Right ventricle myocardium superior (tissue), 1 donor: ENCODE measurements around the gene HOXA9. TPM values are rescaled to one million over a fixed set of nuclear protein-coding genes. Genes with fewer than 3 reads are reported as not detected.

ENCODE experiments used
- ATAC-seq: fragments of 200-7000 bp; cut with Tn5 transposase; one replicate; pipeline ENCODE4 v1.9.1; 2020; ENCODE audit warnings: mild to moderate bottlenecking; ENCODE audit not compliant: poor library complexity
- DNase-seq: peaks from one replicate; pipeline ENCODE4 v3.0.0-alpha.2; 2020
- intact Hi-C: fragments of 100-400 bp; cut with DNase I; formaldehyde crosslinking; loops from one replicate; pipeline ENCODE4 v1.11.2; 2022
- total RNA-seq: library from RNA; stranded (reverse); fragmentation: NEBNext Ultra II Directional; extraction: Animal tissue kit (Norgen Biotek cat#: 25700); gene quantifications from one replicate; pipeline ENCODE4 v1.2.1, GENCODE V29; 2021
- donor health status: DM: no; HTN: yes; CAD: no; lungs with severe emphysema.

The HOXA9 gene
- total RNA-seq, 1 donor from 2014 or later: not detected

DNA sequence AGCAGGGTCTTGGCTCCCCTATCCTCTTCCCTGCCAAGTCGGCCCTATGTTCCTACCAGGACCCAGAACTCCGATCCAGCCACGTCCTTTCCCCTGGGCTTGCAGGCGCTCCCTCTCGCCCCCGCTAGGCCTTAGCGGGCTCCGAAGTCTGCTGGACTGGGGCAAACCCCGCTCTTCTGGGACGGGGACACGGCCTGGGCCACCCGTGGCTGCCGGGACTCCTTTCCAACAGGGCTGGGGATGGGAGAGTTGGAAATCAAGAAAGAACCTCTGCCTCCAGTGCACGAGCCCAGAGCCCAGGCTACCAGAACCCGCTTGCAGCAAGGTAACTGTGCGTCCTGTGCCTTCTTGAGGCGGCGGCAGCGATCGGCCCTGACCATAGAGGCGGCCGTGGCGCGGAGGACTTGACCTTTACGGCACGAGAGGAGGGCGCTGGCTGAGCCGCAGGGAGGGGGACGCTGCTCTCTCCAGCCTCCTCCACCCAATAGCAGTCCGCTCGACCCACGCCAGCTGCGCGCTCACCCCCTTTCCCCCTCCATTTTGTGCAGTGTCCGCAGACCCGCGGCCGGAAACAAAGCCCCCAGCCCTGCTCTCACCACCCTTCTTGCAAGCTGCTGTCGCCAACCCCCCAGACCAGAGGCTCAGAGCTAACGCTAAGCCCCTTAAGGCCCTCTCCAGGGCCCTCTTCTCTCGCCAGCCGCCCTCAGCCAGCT, 26.7 kb upstream of the HOXA9 start:
- intact Hi-C loops: loop anchor here (10.0 kb wide), 2 partner anchors 833 to 883 kb away; no protein-coding TSS in a partner anchor
- ATAC-seq (no peak), DNase-seq (no peak)

DNA sequence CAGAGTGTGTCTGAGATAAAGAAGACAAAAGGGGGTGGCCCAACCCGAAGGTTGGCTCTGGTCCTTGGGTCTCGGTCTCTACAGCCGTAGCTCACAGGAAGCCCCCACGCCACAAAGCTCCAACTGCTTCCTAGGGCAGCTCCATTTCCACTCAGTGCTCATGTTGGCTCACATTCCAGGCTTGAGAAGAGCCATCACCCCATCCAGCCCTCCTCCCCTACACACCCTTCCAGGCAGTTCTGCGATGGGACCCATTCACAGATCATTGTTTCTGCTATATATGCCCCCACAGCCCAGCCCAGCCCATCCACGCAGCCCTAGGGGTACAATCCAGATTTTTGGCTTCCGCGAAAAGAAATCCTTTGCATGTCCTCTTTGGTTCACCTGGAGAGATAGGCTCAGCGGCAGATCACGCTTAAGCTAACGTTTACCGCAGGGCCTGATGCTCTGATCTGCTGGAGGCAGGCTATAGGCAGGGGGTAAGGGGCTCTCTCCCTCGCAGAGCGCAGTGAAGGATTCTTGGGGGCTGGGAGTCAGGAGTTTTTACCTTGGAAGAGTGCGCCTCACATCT, 25.9 kb upstream of the HOXA9 start:
- DNase-seq: no peak
- intact Hi-C loops: loop anchor here (10.0 kb wide), 2 partner anchors 834 to 884 kb away; no protein-coding TSS in a partner anchor
- ATAC-seq: no peak

DNA sequence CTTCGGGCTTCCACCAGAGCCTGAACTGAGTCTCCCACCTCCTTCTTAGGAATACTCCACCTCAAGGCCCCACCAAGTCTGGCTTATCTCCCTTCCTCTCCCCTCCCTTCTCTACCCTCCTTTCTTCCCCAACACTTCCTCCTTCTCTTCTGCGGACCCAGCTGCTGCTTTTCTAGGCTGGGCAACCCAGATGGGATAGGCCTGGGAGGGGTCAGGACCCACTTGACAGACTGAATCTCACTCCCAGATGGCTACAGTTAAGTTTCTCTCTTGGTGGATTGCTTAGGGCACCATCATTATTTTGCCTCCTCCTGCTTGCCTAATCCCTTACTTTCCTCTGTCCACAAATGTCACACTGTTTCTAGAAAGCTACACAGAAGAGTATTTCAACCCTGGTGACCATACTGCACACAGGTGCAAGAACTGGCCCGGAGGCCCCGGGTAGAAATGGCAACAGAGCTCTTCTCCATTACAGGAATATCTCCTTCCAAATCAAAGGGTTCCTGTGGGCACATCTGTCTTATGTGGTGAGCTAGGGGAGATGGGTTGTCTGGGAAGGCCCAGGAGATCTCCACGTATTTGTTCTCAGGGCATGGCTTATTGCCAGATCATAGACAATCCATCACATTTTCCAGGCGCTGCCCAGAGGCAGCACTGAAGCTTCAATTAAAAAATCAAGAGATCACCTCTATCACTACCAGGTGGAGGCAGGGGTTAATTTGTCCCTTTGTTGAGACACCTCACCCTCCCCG, 24.8 kb upstream of the HOXA9 start:
- DNase-seq (no peak), ATAC-seq (no peak)
- intact Hi-C loops: loop anchor here (10.0 kb wide), 2 partner anchors 835 to 885 kb away; no protein-coding TSS in a partner anchor

DNA sequence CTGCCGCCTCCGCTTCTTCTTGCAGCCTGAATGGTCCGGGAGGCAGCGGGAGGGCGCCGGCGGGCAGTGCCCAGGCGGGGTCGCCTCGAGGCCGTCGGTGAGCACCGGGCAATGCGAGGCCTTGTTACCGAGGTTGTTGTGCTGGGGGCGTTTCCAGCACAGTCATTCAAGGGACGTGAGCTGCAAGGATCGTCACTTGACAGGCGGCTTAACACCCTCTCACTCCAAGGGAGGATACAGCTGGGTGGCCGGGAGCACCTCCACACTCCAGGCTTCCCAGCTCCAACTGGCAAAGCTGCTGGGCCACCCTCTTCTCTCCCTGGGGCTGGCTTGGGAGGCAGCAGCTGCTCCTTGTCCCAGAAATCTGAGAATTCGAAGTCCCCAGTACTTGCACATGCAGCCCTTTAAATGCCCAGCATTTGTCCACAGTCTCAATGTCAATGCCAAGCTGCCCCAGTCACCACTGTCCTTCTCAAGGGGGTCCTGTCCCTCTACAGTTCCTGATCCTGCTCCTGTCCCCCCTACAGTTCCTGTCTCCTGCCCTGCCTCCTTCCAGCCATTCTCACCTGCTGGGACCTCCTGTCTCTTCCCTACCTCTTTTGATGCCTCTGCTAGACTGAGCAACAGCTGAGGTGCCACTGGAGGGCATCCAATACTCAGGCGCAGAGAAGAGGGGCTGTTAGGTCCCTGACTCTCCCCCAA, 24.1 kb upstream of the HOXA9 start:
- ATAC-seq (no peak), DNase-seq (no peak)
- intact Hi-C loops: no loop called here

DNA sequence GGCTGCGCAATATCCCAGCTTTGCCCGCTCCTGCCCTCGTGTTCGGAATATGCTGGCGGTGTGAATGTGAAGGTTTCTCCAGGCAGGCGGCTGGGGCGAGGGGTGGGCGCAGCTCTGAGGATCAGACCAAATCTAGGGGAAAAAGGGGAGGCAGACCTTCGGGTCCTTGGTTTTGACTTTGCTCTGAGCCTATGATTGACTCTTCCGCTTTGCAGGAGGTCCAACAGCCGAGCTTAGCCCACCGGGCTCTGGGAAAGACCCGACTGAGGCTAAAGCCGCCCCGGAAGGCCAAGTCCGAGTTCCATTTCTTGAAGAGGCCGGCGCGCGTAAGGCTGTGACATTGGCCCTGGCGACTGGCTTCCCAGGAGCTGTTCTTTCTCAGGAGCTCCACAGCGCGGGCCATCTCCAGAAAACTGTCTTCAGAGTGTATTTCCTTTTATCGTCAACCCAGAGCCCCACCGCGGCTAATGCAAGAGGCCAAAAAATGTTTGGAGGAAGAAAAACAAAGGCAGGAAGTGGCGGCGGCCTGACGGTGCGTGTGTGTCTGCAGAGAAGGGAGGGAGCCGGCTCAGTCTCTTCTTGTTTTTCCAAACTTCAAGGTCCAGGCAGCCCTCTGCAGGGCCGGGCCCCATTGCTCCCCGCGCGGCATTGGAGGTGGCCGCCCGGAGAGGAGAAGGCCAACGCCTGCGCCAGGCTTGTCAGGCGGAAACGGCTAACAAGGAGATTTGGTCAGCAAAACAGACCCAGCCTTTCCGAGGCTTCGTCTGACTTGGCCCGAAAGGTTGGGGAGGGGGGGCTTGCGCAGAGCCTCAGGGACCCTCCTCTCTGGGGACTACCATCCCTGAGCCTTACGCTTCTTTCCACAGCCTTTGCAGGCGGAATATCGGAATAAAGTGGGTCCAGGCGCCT, 23.3 kb upstream of the HOXA9 start:
- no peak for ATAC-seq
- intact Hi-C loops: no loop called here
- DNase-seq: no peak

DNA sequence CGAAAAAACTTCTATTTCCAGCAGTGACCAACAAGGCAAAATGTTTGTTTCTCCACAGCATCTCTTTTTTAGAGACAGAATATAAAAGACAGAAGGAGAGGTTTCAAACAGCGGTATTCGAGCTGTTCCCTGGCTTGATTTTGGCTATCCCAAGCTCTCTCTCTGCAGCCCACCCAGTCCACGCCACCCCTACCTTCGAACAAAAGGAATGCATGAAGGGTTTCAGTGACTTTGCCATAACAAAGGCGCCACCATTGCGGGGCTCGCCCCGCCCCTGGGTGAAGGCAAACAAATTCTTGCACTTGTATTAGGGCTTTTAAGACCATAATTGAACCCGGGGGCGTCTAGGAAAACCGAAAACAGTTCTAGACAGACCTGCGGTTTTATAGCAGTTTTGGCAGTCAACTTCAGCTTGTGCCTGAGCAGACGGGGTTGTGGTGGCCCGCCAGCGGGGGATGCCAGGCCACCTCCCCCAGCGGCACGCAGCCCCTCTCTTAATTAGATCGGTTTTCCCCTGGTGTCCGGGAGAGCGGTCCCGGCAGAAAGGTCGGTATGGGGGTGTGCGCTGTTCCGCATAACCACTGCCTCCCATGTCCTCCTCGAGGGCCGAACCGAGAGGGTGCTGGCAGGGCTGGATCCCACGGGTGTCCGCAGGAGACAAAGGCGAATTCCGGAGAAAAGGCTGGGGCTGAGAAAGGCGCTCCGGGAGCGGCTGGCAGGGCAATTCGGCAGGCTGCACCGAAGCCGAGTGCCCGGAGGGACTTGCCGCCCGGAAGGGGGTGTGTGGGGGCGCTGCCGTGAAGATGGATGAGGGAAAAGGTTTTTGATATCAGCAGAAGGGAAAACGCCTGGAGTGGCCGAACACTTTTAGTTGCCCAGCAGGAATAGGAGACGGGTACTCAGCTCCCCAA, 22.4 kb upstream of the HOXA9 start:
- ATAC-seq: no peak
- no peak for DNase-seq
- intact Hi-C loops: no loop called here

DNA sequence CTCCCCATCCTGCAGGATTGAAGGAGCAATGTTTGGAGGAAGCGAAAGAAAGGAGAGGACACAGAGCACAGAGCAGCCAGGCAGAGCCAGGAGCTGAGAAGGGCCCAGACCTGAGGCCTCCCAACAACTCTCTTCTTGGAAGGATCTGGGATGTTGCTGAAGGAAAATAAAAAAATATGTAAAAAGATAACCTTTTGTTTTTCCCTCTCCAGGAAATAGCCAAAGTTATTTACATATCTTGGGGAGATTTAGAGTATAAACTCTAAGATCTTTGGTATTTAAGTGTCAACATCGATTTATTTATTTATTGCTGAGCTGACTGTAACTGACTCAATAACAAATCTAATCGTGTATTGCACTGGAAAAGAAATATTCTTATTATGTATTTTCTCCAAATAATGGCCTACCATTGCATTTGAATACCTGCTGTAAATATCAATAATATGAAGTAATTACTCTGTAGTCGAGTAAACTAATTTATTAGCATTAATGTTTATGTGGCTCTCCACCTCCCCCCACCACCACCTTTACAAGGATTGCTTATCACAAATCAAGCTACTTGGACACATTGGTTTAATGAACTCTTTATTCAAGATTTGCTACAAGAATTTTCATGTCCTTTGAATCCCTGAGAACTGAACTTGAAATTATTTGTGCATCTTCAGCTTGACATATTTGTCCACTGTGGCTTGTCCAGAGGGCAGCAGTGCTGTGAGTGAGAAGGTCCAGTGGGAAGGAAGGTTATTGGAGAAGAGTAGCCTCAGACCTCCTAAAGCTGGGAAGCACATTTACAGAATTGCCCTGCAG, 21.5 kb upstream of the HOXA9 start:
- DNase-seq (no peak), ATAC-seq (no peak)
- intact Hi-C loops: no loop called here

DNA sequence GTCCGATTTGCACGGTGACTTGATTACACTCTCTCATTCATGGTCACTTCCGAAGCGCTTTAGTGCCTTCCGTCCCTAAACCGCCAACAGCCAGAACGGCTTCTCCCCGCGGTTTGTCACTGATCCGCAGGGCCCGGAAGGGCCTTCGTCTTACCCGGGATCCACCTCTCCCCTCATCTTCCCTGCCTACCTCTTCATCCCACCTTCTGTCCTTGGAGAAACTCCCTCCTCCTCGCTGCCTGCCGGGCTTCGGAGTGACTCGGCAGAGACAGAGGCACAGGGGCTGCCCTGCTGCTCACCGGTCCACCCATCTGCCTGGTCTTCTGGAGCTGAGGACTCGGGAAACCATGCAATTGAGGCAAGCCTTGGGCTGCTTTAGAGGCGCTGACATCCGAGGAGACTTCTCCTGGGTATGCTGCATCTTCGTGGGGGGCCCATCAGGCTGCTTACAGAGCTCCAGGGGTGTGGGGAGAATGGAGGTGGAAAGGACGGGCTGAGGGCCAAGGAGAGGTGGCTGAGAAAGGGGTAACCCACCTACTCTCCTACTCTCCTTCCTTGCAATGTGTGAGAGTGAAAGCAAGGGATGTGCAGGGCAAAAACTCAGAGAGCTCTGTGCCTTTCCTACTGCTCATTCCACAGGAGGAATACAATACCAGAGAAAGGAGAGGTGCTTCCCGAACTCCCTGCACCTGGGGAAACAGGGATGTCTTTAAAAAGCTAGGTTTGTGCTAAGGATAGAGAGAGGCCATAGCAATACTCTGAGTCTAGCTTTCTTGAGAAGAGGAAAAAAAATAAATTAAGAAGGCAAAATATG, 20.7 kb upstream of the HOXA9 start:
- DNase-seq (no peak), ATAC-seq (no peak)
- intact Hi-C loops: no loop called here

DNA sequence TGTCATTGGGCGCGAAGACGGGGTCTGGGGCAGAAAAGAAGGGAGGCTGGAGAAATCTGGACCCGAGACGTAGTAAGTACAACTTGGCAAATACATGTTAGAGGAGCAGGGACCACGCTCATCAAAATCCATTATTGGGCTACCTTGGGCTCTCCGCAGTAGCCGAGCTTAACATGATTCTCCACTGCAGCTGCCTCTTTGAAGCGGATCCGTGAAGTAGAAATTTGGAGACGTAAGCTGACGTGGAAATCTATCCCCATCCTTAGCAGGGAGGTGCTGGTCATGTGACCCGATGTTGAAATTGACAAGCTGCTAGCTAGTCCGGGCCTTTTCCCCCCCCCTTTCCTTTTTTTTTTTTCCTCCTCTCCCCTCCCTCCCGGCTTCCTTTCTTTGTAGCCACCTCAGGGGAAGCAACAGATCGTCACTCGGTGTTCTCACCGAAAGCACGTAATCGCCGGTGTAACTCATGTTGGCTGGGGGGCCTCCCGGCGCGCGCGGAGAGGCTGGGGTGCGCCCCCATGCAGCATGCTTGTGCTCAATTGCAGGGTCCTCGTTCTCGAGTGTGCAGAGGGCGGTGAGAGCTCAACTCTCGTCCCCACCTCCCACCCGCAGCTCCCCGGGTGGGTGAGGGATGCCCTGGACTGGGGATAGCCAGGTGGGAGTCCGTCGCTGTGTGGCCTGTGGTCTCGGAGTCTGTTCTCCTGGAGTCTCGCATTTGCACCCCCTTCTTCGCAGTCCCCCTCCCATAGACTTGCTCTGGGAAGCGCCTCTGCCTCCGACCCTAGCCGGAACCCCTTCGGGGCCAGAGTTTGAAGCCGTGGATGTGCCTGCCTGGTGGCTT, 19.9 kb upstream of the HOXA9 start, which contains the start of gene HOXA11:
Gene HOXA11, minus strand, starts transcription at position 220 of the 841 bp plus-strand sequence. Its CDS starts 88 bp downstream, at position 132.
- ATAC-seq: no peak
- DNase-seq: no peak
- intact Hi-C loops: no loop called here

DNA sequence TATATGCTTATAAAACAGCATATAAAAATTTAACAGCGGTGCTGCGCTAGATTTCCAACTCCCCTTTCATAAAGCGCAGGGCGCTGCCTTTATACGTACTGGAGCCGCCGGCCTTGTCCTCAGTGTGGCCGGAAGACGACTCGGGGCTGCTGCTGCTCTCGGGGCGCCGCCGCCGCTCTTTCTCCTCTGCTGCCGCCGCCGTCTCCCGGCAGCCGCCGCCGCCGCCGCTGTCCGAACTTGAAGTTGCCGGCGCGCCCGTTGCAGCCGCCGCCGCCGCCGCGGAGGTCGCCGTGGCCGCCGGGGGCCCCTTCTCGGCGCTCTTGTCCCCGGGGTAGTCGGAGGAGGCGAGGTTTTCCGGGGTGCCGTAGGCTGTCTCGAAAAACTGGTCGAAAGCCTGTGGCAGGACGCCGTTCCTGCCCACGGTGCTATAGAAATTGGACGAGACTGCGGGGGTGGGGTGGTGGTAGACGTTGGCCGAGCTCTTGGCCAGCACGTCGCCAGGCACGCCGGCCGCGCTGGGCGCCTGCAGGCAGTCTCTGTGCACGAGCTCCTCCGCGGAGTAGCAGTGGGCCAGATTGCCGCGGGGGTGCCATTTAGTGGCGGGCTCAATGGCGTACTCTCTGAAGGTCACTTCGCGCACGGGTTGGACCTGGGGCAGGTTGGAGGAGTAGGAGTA, 19.1 kb upstream of the HOXA9 start:
- DNase-seq (no peak), ATAC-seq (peak; percentile 18)
- intact Hi-C loops: no loop called here

DNA sequence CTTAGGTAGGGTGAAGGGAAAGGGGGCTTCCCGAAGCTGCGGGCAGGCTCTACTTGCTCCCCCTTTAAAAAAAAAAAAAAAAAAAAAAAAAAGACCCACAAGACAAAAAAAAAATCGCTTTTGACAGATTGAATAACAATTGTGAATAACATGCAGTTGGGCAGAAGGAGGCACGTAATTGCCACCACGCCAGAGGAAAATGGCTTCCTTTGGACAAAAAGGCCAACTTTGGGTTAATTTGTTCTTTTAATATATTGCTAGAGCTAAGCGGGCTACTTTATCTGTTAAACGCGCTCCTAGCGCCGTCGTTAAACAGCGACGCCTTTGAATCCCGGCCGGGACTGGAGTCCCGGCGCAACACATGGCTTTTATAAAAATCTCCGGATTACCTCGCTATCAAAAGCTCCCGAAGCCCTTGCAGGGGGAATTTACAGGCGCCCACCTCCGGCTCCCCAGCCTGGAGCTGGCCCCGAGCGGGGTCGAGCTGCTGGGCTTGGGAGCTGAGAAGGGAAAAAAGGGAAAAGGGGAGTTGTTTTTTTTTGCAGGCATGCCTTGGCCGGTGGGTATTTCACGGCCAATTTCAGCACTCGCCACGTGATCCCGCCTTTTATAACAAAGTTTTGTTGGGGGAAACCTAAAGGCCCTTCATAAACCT, 18.5 kb upstream of the HOXA9 start:
- intact Hi-C loops: no loop called here
- DNase-seq (no peak), ATAC-seq (no peak)

DNA sequence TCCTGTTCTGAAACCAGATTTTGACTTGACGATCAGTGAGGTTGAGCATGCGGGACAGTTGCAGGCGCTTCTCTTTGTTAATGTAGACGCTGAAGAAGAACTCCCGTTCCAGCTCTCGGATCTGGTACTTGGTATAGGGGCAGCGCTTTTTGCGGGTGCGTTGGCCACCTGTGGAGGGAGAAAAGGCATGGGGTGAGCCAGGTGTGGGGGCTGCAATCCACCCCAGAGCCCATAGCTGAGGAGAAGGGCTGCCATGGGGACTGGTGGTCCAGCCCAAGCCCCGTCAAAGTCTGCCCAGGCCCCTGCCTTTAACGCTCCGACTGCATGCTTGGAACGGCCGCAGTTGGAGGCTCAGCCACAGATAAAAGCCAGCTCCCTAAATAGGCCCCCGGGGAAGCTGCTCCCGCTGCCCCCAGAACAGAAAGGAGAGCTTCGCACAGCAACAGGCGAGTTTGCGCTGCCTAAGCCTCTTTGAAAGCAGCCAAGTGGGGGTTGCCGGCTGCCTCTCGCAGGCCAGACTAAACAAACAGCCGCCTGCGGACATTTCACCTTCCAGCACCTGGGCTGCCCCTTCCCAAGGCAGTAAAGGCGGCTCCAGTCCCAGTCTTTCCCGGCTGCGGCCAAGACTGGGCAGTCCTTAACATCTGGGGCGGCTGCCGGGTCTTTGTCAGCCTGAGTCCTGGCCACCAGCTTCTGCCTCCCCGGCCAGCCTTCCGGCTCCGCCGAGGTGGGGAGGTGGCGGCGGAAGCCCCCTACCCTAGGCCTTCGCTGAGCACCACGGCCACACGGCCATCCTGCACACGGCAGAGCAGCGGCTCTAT, 17.7 kb upstream of the HOXA9 start:
- ATAC-seq (no peak), DNase-seq (no peak)
- intact Hi-C loops: no loop called here

DNA sequence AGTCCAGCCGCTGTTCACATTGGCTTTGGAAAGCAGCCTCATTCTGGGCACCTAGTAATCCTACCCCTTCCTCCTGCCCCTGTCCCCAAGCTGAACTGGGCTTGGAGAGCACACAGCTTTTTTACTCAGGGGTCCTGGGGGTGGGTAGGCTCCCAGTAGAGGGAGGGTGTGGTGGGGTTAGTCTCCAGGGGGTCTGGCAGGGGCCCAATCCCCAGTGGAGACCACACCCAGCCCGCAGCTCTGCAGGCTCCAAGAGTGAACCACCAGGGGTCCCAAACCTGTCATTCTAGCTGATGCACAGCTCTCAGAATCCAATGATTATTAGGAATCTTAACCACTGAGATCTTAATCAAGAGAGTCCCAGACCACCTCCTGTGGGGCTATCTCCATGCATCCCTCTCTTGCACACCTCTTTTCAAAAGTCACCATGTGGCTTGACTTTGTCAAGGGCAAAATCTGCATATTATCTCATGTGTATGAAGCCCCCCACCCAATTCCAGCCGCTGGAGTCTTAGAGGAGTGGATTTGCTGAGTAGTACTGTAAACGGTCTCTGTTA, 17.0 kb upstream of the HOXA9 start:
- ATAC-seq: no peak
- DNase-seq: no peak
- intact Hi-C loops: no loop called here
